H1 (cell line): ENCODE results near the gene EPN2. TPM values are rescaled to one million over a fixed set of nuclear protein-coding genes. Genes with fewer than 3 reads are reported as not detected.

Source experiments
- CTCF ChIA-PET: fragments of 300-600 bp; sonication (Branson Sonifier 250); formaldehyde crosslinking; loops from one replicate; lab custom pipeline; 2021; ENCODE audit not compliant: partially characterized antibody; lab: Charles Lee
- POLR2A ChIA-PET: fragments of 300-600 bp; sonication (Branson Sonifier 250); formaldehyde crosslinking; loops from one replicate; lab custom pipeline; 2021; ENCODE audit warnings: inconsistent platforms; ENCODE audit not compliant: partially characterized antibody; lab: Charles Lee
- DNase-seq, 2 experiments: peaks; one replicate each; pipeline versions ENCODE4 v3.0.0 to v3.0.0-alpha.2; 2010 to 2022; ENCODE audit warnings: low spot score in 2 of 2, low read depth in 1 of 2, mixed read lengths in 1 of 2
- FAIRE-seq: peaks from 2 replicates; lab custom pipeline; 2011; peaks lifted over from hg19 to GRCh38; lab: Jason Lieb, UNC
- H2AFZ ChIP-seq: 2 replicates; pipeline ENCODE4 v1.8.1; 2012; ENCODE audit warnings: low read length, inconsistent platforms
- H2AK5ac ChIP-seq: 2 replicates; pipeline ENCODE4 v1.6.1; 2013; ENCODE audit warnings: low read depth, low read length
- H2BK120ac ChIP-seq: replicated peaks from 2 replicates; pipeline ENCODE3; 2013; ENCODE audit warnings: low read depth, low read length, inconsistent platforms
- H2BK12ac ChIP-seq: 2 replicates; pipeline ENCODE4 v1.6.1; 2013; ENCODE audit warnings: low read depth, low read length
- H2BK15ac ChIP-seq: 2 replicates; pipeline ENCODE4 v1.6.1; 2013; ENCODE audit warnings: low read length
- H2BK20ac ChIP-seq: 2 replicates; pipeline ENCODE4 v1.6.1; 2013; ENCODE audit warnings: low read length
- H2BK5ac ChIP-seq: 2 replicates; pipeline ENCODE4 v1.6.1; 2013; ENCODE audit warnings: low read depth, low read length
- H3K14ac ChIP-seq: 2 replicates; pipeline ENCODE4 v1.6.1; 2013; ENCODE audit warnings: inconsistent platforms; ENCODE audit not compliant: insufficient read length
- H3K18ac ChIP-seq: 2 replicates; pipeline ENCODE4 v1.6.1; 2013; ENCODE audit warnings: low read length; ENCODE audit errors: extremely low read depth
- H3K23ac ChIP-seq: 2 replicates; pipeline ENCODE4 v1.6.1; 2013; ENCODE audit warnings: inconsistent platforms; ENCODE audit not compliant: insufficient read length
- H3K23me2 ChIP-seq: 2 replicates; pipeline ENCODE4 v1.6.1; 2013; ENCODE audit warnings: low read depth, low read length
- H3K27ac ChIP-seq: 2 replicates; pipeline ENCODE4 v1.6.1; 2011; ENCODE audit warnings: low read depth, low read length, inconsistent platforms
- H3K27me3 ChIP-seq, 4 experiments: replicated peaks in 1 of 4; 1 replicate in 1 of 4; 2 replicates in 3 of 4; pipeline versions ENCODE4 v1.6.1 to v1.8.1; 2011 to 2013; ENCODE audit warnings: low read length in 3 of 4, mild to moderate bottlenecking in 3 of 4, inconsistent platforms in 2 of 4, mixed read lengths in 2 of 4, moderate library complexity in 1 of 4; ENCODE audit not compliant: control insufficient read depth in 3 of 4, insufficient read depth in 3 of 4; ENCODE audit errors: extremely low read depth in 1 of 4
- H3K36me3 ChIP-seq, 4 experiments: 2 replicates each; pipeline versions ENCODE4 v1.6.1 to v1.8.1; 2011 to 2013; ENCODE audit warnings: mild to moderate bottlenecking in 4 of 4, low read length in 3 of 4, moderate library complexity in 2 of 4, control low read depth in 1 of 4, inconsistent platforms in 1 of 4; ENCODE audit not compliant: insufficient read depth in 4 of 4, control insufficient read depth in 2 of 4
- H3K4ac ChIP-seq: replicated peaks from 2 replicates; pipeline ENCODE3; 2013; ENCODE audit warnings: low read length, low read depth, mixed read lengths, inconsistent platforms; ENCODE audit not compliant: insufficient read length
- H3K4me1 ChIP-seq, 4 experiments: replicated peaks in 1 of 4; 1 replicate in 1 of 4; 2 replicates in 3 of 4; pipeline versions ENCODE4 v1.6.1 to v1.8.1; 2011 to 2013; ENCODE audit warnings: low read length in 3 of 4, inconsistent platforms in 2 of 4, mixed read lengths in 1 of 4; ENCODE audit not compliant: insufficient read depth in 4 of 4, control insufficient read depth in 3 of 4
- H3K4me2 ChIP-seq, 2 experiments: 2 replicates each; pipeline versions ENCODE4 v1.6.1 to v1.8.1; 2011 to 2013; ENCODE audit warnings: low read depth in 2 of 2, low read length in 2 of 2, control low read depth in 1 of 2, inconsistent platforms in 1 of 2, mild to moderate bottlenecking in 1 of 2; ENCODE audit not compliant: insufficient read depth in 1 of 2
- H3K4me3 ChIP-seq, 4 experiments: fragments of 200-600, 300-600 bp in 1 of 4; sonication (generic), shearing (Covaris generic), sonication (Bioruptor Twin) in 1 of 4; 2 replicates each; pipeline versions ENCODE4 v1.5.1 to v1.8.1; 2011 to 2016; ENCODE audit warnings: low read length in 4 of 4, low read depth in 3 of 4, control low read depth in 2 of 4, inconsistent platforms in 2 of 4, mild to moderate bottlenecking in 2 of 4, mixed read lengths in 1 of 4, moderate library complexity in 1 of 4; ENCODE audit not compliant: insufficient read depth in 2 of 4; ENCODE audit errors: extremely low read depth in 1 of 4
- H3K56ac ChIP-seq: replicated peaks from 2 replicates; pipeline ENCODE3; 2013; ENCODE audit warnings: low read depth, mild to moderate bottlenecking, mixed read lengths, low read length, inconsistent platforms; ENCODE audit not compliant: insufficient read length
- H3K79me1 ChIP-seq: 2 replicates; pipeline ENCODE4 v1.6.1; 2013; ENCODE audit warnings: low read depth, low read length, control low read depth
- H3K79me2 ChIP-seq, 2 experiments: 2 replicates each; pipeline versions ENCODE4 v1.6.1 to v1.8.1; 2012 to 2013; ENCODE audit warnings: low read length in 2 of 2, mild to moderate bottlenecking in 2 of 2, inconsistent platforms in 1 of 2; ENCODE audit not compliant: insufficient read depth in 2 of 2, control insufficient read depth in 1 of 2
- H3K9ac ChIP-seq, 4 experiments: replicated peaks in 1 of 4; 1 replicate in 1 of 4; 2 replicates in 3 of 4; pipeline versions ENCODE4 v1.6.1 to v1.8.1; 2011 to 2013; ENCODE audit warnings: low read depth in 3 of 4, low read length in 3 of 4, control low read depth in 2 of 4, mild to moderate bottlenecking in 2 of 4, moderate library complexity in 2 of 4, inconsistent platforms in 1 of 4; ENCODE audit errors: extremely low read depth in 1 of 4
- H3K9me3 ChIP-seq, 2 experiments: 2 replicates each; pipeline versions ENCODE4 v1.6.1 to v1.8.1; 2012 to 2013; ENCODE audit warnings: mild to moderate bottlenecking in 2 of 2, moderate library complexity in 2 of 2, control low read depth in 1 of 2, inconsistent platforms in 1 of 2, low read depth in 1 of 2, low read length in 1 of 2, mixed read lengths in 1 of 2; ENCODE audit not compliant: insufficient read depth in 2 of 2
- H4K20me1 ChIP-seq, 2 experiments: replicated peaks in 1 of 2; 2 replicates each; pipeline versions ENCODE3 to v1.8.1; 2011 to 2013; ENCODE audit warnings: inconsistent platforms in 2 of 2, low read length in 2 of 2, mild to moderate bottlenecking in 1 of 2; ENCODE audit not compliant: insufficient read depth in 2 of 2, control insufficient read depth in 1 of 2
- H4K5ac ChIP-seq: 2 replicates; pipeline ENCODE4 v1.6.1; 2013; ENCODE audit warnings: low read length, low read depth, mixed read lengths, inconsistent platforms; ENCODE audit not compliant: insufficient read length
- H4K8ac ChIP-seq: 2 replicates; pipeline ENCODE4 v1.8.0; 2013; ENCODE audit warnings: mild to moderate bottlenecking, moderate library complexity, low read length, inconsistent platforms; ENCODE audit not compliant: insufficient read depth; ENCODE audit errors: extremely low read depth
- H4K91ac ChIP-seq: replicated peaks from 2 replicates; pipeline ENCODE3; 2013; ENCODE audit warnings: low read length, mixed read lengths, inconsistent platforms; ENCODE audit not compliant: insufficient read length
- CBX5 ChIP-seq: fragments of 300-800, 300-1000 bp; sonication (generic); IDR thresholded peaks from 2 replicates; pipeline ENCODE4 v1.7.1; 2016; ENCODE audit warnings: antibody characterized with exemption, low read length, low read depth
- WGBS, 2 experiments: shearing (Covaris generic) in 1 of 2; methylation state at CpG; one replicate each; pipeline versions ENCODE4 v1.1.6 to v1.1.7; 2013 to 2015; ENCODE audit warnings: low lambda C conversion rate in 2 of 2, mixed read lengths in 2 of 2, inconsistent platforms in 1 of 2, low coverage in 1 of 2, missing lambda C conversion rate in 1 of 2; ENCODE audit not compliant: insufficient replicate concordance in 2 of 2, insufficient coverage in 1 of 2, insufficient read length in 1 of 2; ENCODE audit errors: extremely low coverage in 1 of 2, missing lambda C conversion rate in 1 of 2; 5-methylcytosine and 5-hydroxymethylcytosine counted together
- polyA plus RNA-seq, 7 experiments: library from polyadenylated mRNA; depleted of rRNA in 3 of 7; stranded (reverse) in 5 of 7; unstranded in 2 of 7; fragments of >200 nt in 5 of 7; fragments of 200-250 nt in 2 of 7; gene quantifications; 1 replicate in 5 of 7; 2 replicates in 1 of 7; 4 replicates in 1 of 7; pipeline versions ENCODE4 v1.2.1 to v1.2.3, GENCODE V29; 2011 to 2013; ENCODE audit warnings: missing spikeins in 2 of 7, mixed read lengths in 2 of 7
- total RNA-seq: library from RNA; stranded (reverse); fragmentation: NEBNext Ultra II Directional; extraction: Animal tissue kit (Norgen Biotek cat#: 25700); gene quantifications from 2 replicates; pipeline ENCODE4 v1.2.1, GENCODE V29; 2021

Gene EPN2
- total and polyA plus RNA-seq, 2 of the 8 experiments (the other 6 are each of a cell fraction or from before 2014, with no cell fraction given): 28.7 to 55.8 TPM

- Histone ChIP-seq H3K18ac (no peak overlapping the region), H3K79me2 (no peaks in the 10 kb centered on the region), H3K9me3 (no peaks in the 10 kb centered on the region), H3K56ac (no peak overlapping the region), H4K91ac (no peak overlapping the region), H3K4me3 (no peak overlapping the region), H4K5ac (no peak overlapping the region), H2BK20ac (no peak overlapping the region), H3K23ac (no peak overlapping the region), H4K8ac (no peak overlapping the region), H3K4me2 (no peak overlapping the region), H2AK5ac (no peak overlapping the region), H3K14ac (no peak overlapping the region), H2BK5ac (no peak overlapping the region), H2BK12ac (no peak overlapping the region), H2BK120ac (no peak overlapping the region), H3K9ac (peak overlapping the region in 2 of 4 experiments; percentile 2 to 27; a peak in 1 of 7 replicates), H2AFZ (no peak overlapping the region), H3K36me3 (peaks cover 4 to 25% (median 13%) of the 10 kb centered on the region in 4 experiments; a peak in 7 of 8 replicates), H3K27ac (no peak overlapping the region), H3K4me1 (peaks cover 0 to 8% (median 3%) of the 10 kb centered on the region in 4 experiments; a peak in 6 of 7 replicates), H3K4ac (no peak overlapping the region), H3K23me2 (no peaks in the 10 kb centered on the region), H3K27me3 (no peaks in the 10 kb centered on the region), H4K20me1 (peaks cover 4 to 10% of the 10 kb centered on the region in 2 experiments), H3K79me1 (peaks cover 16% of the 10 kb centered on the region), H2BK15ac (no peak overlapping the region)
- DNase-seq (no peak), FAIRE-seq (no peak)
- ChIA-PET CTCF (interaction anchor here (1.0 to 1.3 kb wide), 3 partner anchors 10 to 52 kb away, joined by 3 read pairs; no protein-coding TSS in a partner anchor), POLR2A (no interaction called here)
- WGBS, 2 experiments: 94% methylated on average over 6 of the region's 6 CpGs; no CpG with 5 or more reads in 1 of the 2 experiments
- no peak for TF ChIP-seq CBX5
These were observed 74.5 kb downstream of the EPN2 start for GRCh38 chr17:19311421-19312215.
